Liver (tissue), 3 donors: ENCODE measurements around the gene ARHGEF7.

Experiments
- ATF3 ChIP-seq: IDR thresholded peaks from 2 replicates; pipeline ENCODE4 v1.6.1; 2016; ENCODE audit warnings: antibody characterized with exemption
- CTCF ChIP-seq: fragments of 150-350 bp; IDR thresholded peaks from 2 replicates; pipeline ENCODE4 v1.5.1; 2017; ENCODE audit warnings: improper control_type of control experiment, low read depth, low read length; ENCODE audit not compliant: missing input control
- EGR1 ChIP-seq, 2 donors: IDR thresholded peaks; 2 replicates each; pipeline ENCODE4 v1.6.1; 2016 to 2018; ENCODE audit warnings: antibody characterized with exemption in 2 of 2, low read depth in 2 of 2
- GABPA ChIP-seq, 2 donors: IDR thresholded peaks in 1 of 2; conservative IDR thresholded peaks in 1 of 2; 2 replicates each; pipeline ENCODE4 v1.6.1; 2016; ENCODE audit warnings: antibody characterized with exemption in 2 of 2, mild to moderate bottlenecking in 1 of 2, moderate library complexity in 1 of 2
- HNF4G ChIP-seq: IDR thresholded peaks from 2 replicates; pipeline ENCODE4 v1.6.1; 2016; ENCODE audit warnings: antibody characterized with exemption
- RAD21 ChIP-seq, 2 donors: IDR thresholded peaks; 2 replicates each; pipeline ENCODE4 v1.6.1; 2016; ENCODE audit warnings: antibody characterized with exemption in 2 of 2, mild to moderate bottlenecking in 2 of 2
- SP1 ChIP-seq: IDR thresholded peaks from 2 replicates; pipeline ENCODE4 v1.6.1; 2018; ENCODE audit warnings: antibody characterized with exemption, mild to moderate bottlenecking
- TAF1 ChIP-seq: conservative IDR thresholded peaks from 2 replicates; pipeline ENCODE4 v1.6.1; 2016; ENCODE audit warnings: antibody characterized with exemption, mild to moderate bottlenecking
- donor health status: healthy.
- donor health status: healthy.

- TF ChIP-seq CTCF: no peak
- TF ChIP-seq RAD21 (IDR thresholded peaks at IDR 0.05): no peak
- TF ChIP-seq ATF3: no peak
- TF ChIP-seq GABPA (IDR thresholded peaks at IDR 0.05 in 1 of 2, conservative IDR thresholded peaks at IDR 0.05 in 1 of 2): no peak
- TF ChIP-seq EGR1 (IDR thresholded peaks at IDR 0.05; ENCODE audit: low read depth in 2 of 2): no peak
- no peak for TF ChIP-seq HNF4G
- no peak for TF ChIP-seq SP1
- no peak for TF ChIP-seq TAF1
Measured at GRCh38 chr13:111184458-111185401, 69.6 kb downstream of the ARHGEF7 start.
